Measurements from ENCODE around the gene HECTD1.
"Not testable (repeated sequence)": the region's sequence is repeated elsewhere in the genome, so short reads cannot be mapped to it uniquely, and the experiment has no call there.

The HECTD1 gene

GRCh38 chr14:31224808-31225207 is 17.2 kb upstream of the HECTD1 start:
- no peak for DNase-seq

- DNase-seq: no peak
Measured at GRCh38 chr14:31223331-31223730, 15.7 kb upstream of the HECTD1 start.

- no peak for DNase-seq
Measured at GRCh38 chr14:31222834-31223233, 15.2 kb upstream of the HECTD1 start.

- DNase-seq: no peak
Measured at GRCh38 chr14:31221266-31221665, 13.7 kb upstream of the HECTD1 start.

GRCh38 chr14:31219169-31219568 is 11.6 kb upstream of the HECTD1 start:
- DNase-seq: no peak

GRCh38 chr14:31216359-31216758 is 8.8 kb upstream of the HECTD1 start:
- no peak for DNase-seq

GRCh38 chr14:31212893-31213292 is 5.3 kb upstream of the HECTD1 start:
- no peak for DNase-seq

- DNase-seq: no peak
Measured at GRCh38 chr14:31209605-31210004, 2.0 kb upstream of the HECTD1 start.

GRCh38 chr14:31208546-31209424 is 1.2 kb upstream of the HECTD1 start:
- no peak for DNase-seq

GRCh38 chr14:31207287-31207754 is 272 bp downstream of the HECTD1 start:
- no peak for DNase-seq

- DNase-seq: peak; percentile 50
Measured at GRCh38 chr14:31206536-31207286, 882 bp downstream of the HECTD1 start.

GRCh38 chr14:31205681-31206535 is 1.7 kb downstream of the HECTD1 start:
- DNase-seq: no peak

- no peak for DNase-seq
Measured at GRCh38 chr14:31204593-31205534, 2.7 kb downstream of the HECTD1 start.

- DNase-seq: not testable (repeated sequence)
Measured at GRCh38 chr14:31203899-31204592, 3.5 kb downstream of the HECTD1 start.

- DNase-seq: no peak
Measured at GRCh38 chr14:31203414-31203742, 4.2 kb downstream of the HECTD1 start.

GRCh38 chr14:31201111-31201510 is 6.5 kb downstream of the HECTD1 start:
- no peak for DNase-seq

- DNase-seq: no peak
Measured at GRCh38 chr14:31200702-31200990, 6.9 kb downstream of the HECTD1 start.

GRCh38 chr14:31197671-31198070 is 9.9 kb downstream of the HECTD1 start:
- no peak for DNase-seq

- no peak for DNase-seq
Measured at GRCh38 chr14:31196839-31197492, 10.6 kb downstream of the HECTD1 start.

- no peak for DNase-seq
Measured at GRCh38 chr14:31194661-31195060, 12.9 kb downstream of the HECTD1 start.

- no peak for DNase-seq
Measured at GRCh38 chr14:31194095-31194494, 13.5 kb downstream of the HECTD1 start.

All from NK-92 treated with Interleukin-12 subunit alpha and Interleukin-12 subunit beta, amount 100 ng/mL, for 24 hours (cell line).